MM.1S (cell line): ENCODE results near the gene GRK4.

Experiments used
- DNase-seq: peaks from one replicate; pipeline ENCODE4 v3.0.0-alpha.2; 2015
- H2AFZ ChIP-seq: fragments of 300-600 bp; sonication (generic); 2 replicates; pipeline ENCODE4 v1.6.0; 2016; ENCODE audit warnings: antibody characterized with exemption, low read length
- H3F3A ChIP-seq: fragments of 300-600 bp; sonication (generic); 2 replicates; pipeline ENCODE4 v1.6.1; 2016; ENCODE audit warnings: mild to moderate bottlenecking, antibody characterized with exemption, low read length, moderate library complexity, mixed read lengths; ENCODE audit not compliant: insufficient read depth
- H3K27ac ChIP-seq: fragments of 300-600 bp; sonication (generic); 2 replicates; pipeline ENCODE4 v1.5.1; 2016; ENCODE audit warnings: mild to moderate bottlenecking, low read length
- H3K27me3 ChIP-seq: fragments of 300-600 bp; sonication (generic); replicated peaks from 2 replicates; pipeline ENCODE4 v1.6.0; 2016; ENCODE audit warnings: low read length; ENCODE audit not compliant: insufficient read depth
- H3K36me3 ChIP-seq: fragments of 300-600 bp; sonication (generic); replicated peaks from 2 replicates; pipeline ENCODE4 v1.6.1; 2016; ENCODE audit warnings: mild to moderate bottlenecking, low read length, mixed read lengths; ENCODE audit not compliant: insufficient read depth
- H3K4me1 ChIP-seq: fragments of 300-600 bp; sonication (generic); 2 replicates; pipeline ENCODE4 v1.6.1; 2016; ENCODE audit warnings: low read length, mixed read lengths
- H3K4me2 ChIP-seq: fragments of 300-600 bp; sonication (generic); 2 replicates; pipeline ENCODE4 v1.6.0; 2016; ENCODE audit warnings: low read depth, low read length
- H3K4me3 ChIP-seq: fragments of 300-600 bp; sonication (generic); 2 replicates; pipeline ENCODE4 v1.5.1; 2016; ENCODE audit warnings: low read length, mixed read lengths
- H3K79me2 ChIP-seq: fragments of 300-600 bp; sonication (generic); 2 replicates; pipeline ENCODE4 v1.6.1; 2016; ENCODE audit warnings: mixed run types, low read length, mixed read lengths
- H3K9ac ChIP-seq: fragments of 300-600 bp; sonication (generic); 2 replicates; pipeline ENCODE4 v1.6.1; 2016; ENCODE audit warnings: low read length, mixed read lengths
- H3K9me2 ChIP-seq: fragments of 300-600 bp; sonication (generic); replicated peaks from 2 replicates; pipeline ENCODE4 v1.6.1; 2016; ENCODE audit warnings: mild to moderate bottlenecking, low read length, mixed read lengths; ENCODE audit not compliant: insufficient read depth
- H3K9me3 ChIP-seq: fragments of 300-600 bp; sonication (generic); replicated peaks from 2 replicates; pipeline ENCODE4 v1.6.1; 2016; ENCODE audit warnings: mild to moderate bottlenecking, low read length, mixed read lengths; ENCODE audit not compliant: insufficient read depth
- H4K20me1 ChIP-seq: fragments of 300-600 bp; sonication (generic); 2 replicates; pipeline ENCODE4 v1.6.1; 2016; ENCODE audit warnings: mild to moderate bottlenecking, low read length, moderate library complexity, mixed read lengths; ENCODE audit not compliant: insufficient read depth
- EZH2 ChIP-seq: fragments of 300-600 bp; sonication (generic); optimal IDR thresholded peaks from 2 replicates; pipeline ENCODE3; 2017; ENCODE audit warnings: low read depth, mild to moderate bottlenecking, antibody characterized with exemption, low read length, mixed read lengths
- EZH2phosphoT487 ChIP-seq: fragments of 300-600 bp; sonication (generic); IDR thresholded peaks from 2 replicates; pipeline ENCODE4 v1.6.1; 2018; ENCODE audit warnings: antibody characterized with exemption, low read length
- TF ChIP-seq, protein P1 (sequence below): fragments of 300-600 bp; sonication (generic); IDR thresholded peaks from 2 replicates; pipeline ENCODE4 v1.5.1; 2016; ENCODE audit warnings: antibody characterized with exemption, low read length, mixed read lengths

Gene GRK4

DNA sequence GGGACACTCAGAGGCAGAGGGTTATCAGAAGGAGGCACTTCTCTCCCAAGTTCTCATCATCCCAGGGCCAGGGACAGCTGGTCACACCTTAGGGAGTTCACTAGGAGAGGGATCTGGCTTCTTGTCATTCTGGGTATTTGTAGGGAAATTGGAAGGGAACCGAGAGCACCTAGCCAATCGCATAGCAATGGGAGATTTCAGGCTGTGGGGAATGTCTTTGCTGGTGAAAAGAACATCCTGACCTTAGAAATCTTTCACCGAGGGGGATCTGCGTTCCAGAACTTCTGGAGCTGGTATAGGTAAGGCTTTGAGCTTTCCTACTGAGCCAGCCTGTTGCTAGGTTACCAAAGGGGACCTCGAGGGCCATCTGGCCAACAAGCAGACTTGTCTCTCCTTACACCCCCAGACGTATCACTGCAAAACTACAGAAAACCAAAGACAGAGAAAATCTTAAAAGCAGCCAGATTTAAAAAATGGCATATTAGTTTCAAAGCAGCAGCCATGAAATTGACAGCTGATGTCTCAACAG, 104.2 kb downstream of the GRK4 start:
- peaks cover 59% of the 10 kb centered on the region for H3K27me3 ChIP-seq
- no peak for DNase-seq
- no peak overlapping the region for H3K4me2 ChIP-seq
- H3K9me2 ChIP-seq = no peaks in the 10 kb centered on the region
- H3K79me2 ChIP-seq = no peaks in the 10 kb centered on the region
- H4K20me1 ChIP-seq = no peaks in the 10 kb centered on the region
- no peaks in the 10 kb centered on the region for H3K4me1 ChIP-seq
- TF ChIP-seq EZH2phosphoT487 (no peak), EZH2 (no peak)
- TF ChIP-seq, protein P1, sequence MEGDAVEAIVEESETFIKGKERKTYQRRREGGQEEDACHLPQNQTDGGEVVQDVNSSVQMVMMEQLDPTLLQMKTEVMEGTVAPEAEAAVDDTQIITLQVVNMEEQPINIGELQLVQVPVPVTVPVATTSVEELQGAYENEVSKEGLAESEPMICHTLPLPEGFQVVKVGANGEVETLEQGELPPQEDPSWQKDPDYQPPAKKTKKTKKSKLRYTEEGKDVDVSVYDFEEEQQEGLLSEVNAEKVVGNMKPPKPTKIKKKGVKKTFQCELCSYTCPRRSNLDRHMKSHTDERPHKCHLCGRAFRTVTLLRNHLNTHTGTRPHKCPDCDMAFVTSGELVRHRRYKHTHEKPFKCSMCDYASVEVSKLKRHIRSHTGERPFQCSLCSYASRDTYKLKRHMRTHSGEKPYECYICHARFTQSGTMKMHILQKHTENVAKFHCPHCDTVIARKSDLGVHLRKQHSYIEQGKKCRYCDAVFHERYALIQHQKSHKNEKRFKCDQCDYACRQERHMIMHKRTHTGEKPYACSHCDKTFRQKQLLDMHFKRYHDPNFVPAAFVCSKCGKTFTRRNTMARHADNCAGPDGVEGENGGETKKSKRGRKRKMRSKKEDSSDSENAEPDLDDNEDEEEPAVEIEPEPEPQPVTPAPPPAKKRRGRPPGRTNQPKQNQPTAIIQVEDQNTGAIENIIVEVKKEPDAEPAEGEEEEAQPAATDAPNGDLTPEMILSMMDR = no peak
- no peak overlapping the region for H3K9ac ChIP-seq
- no peaks in the 10 kb centered on the region for H3K9me3 ChIP-seq
- H3K27ac ChIP-seq = no peak overlapping the region
- no peaks in the 10 kb centered on the region for H3F3A ChIP-seq
- H2AFZ ChIP-seq = no peak overlapping the region
- H3K36me3 ChIP-seq = no peaks in the 10 kb centered on the region
- H3K4me3 ChIP-seq = no peak overlapping the region

DNA sequence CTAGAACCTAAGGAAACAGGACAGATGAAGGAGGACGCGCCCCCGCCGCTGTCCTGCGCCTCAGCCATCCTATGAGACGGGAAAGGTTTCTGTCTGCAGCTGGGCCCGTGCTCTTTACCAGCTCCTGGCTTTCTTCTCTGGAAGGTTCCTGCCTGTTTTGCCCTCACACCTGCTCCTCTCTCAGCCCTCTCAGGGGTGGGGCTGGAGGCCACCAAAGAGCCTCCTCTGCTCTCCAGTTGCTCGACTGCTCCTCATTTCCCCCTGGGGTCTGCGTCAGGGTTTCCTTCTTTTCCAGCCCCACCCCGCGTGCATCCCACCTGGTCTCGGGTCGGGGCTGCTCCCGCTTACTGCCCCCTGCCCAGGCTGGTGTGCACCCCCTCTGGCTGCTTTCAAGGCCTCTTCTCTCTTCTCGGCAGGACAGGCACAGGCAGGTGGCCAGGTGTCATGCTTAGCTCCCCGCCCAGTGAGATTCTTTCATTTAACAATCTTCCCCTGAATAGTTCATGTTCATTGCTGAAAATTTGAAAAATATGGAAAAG, 106.4 kb downstream of the GRK4 start:
- H3K27me3 ChIP-seq = peaks cover 45% of the 10 kb centered on the region
- H3K79me2 ChIP-seq = no peaks in the 10 kb centered on the region
- TF ChIP-seq EZH2 (no peak), EZH2phosphoT487 (no peak)
- TF ChIP-seq, protein P1 = no peak
- H3K4me3 ChIP-seq = no peak overlapping the region
- no peak for DNase-seq
- H3K36me3 ChIP-seq = no peaks in the 10 kb centered on the region
- no peak overlapping the region for H2AFZ ChIP-seq
- no peaks in the 10 kb centered on the region for H3K9me3 ChIP-seq
- H3K4me2 ChIP-seq = no peak overlapping the region
- H4K20me1 ChIP-seq = no peaks in the 10 kb centered on the region
- no peak overlapping the region for H3K9ac ChIP-seq
- no peaks in the 10 kb centered on the region for H3F3A ChIP-seq
- no peaks in the 10 kb centered on the region for H3K4me1 ChIP-seq
- no peaks in the 10 kb centered on the region for H3K9me2 ChIP-seq
- no peak overlapping the region for H3K27ac ChIP-seq

DNA sequence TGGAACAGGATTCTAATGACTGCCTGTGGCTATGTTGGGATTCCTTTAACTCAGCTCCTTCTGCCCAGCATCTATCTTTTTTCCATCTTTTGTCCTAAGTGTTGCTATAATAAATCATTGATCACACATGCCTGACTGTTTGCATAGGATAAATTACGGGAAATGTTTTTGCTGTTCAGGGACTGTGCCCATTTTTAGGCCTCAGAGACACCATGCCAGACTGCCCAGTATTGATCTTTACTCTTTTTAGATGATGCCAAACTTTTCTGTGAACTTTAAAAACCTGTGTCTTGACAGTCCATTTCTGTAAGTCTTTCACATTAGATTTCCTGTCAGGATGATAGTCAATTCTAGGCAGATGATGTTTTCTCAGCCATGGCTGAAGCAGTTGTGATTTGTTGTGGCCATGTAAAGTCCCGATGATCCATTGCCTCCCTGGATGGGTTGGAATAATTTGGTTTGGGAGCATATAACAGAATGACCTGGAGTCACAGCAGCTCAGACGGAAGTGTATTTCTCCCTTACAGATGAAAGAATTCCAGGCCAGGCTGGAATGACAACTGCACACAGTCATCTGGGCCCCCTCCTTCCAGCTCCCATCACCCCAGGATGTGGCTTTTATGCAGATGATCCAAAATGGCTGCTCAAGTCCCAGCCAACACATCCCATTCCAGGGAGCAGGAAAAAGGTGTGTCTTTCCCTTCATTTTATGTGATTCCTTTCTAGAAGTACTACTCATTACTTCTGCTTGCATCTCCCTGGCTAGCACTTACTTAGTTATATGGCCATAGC, 107.5 kb downstream of the GRK4 start:
- no peak overlapping the region for H3K4me2 ChIP-seq
- no peak for TF ChIP-seq EZH2phosphoT487
- no peak for TF ChIP-seq EZH2
- TF ChIP-seq, protein P1 = no peak
- peaks cover 39% of the 10 kb centered on the region for H3K27me3 ChIP-seq
- H3K27ac ChIP-seq = no peak overlapping the region
- H2AFZ ChIP-seq = no peak overlapping the region
- peaks cover 10% of the 10 kb centered on the region for H3K79me2 ChIP-seq
- no peak overlapping the region for H3K9ac ChIP-seq
- H4K20me1 ChIP-seq = peaks cover 3% of the 10 kb centered on the region; the same call in 1 of the 2 replicates
- H3K9me2 ChIP-seq = no peaks in the 10 kb centered on the region
- peaks cover 4% of the 10 kb centered on the region; the same call in 1 of the 2 replicates for H3F3A ChIP-seq
- H3K4me1 ChIP-seq = peaks cover 4% of the 10 kb centered on the region
- no peak overlapping the region for H3K4me3 ChIP-seq
- H3K9me3 ChIP-seq = no peaks in the 10 kb centered on the region
- no peak for DNase-seq
- no peaks in the 10 kb centered on the region for H3K36me3 ChIP-seq
